HCT116 (cell line): Measurements from ENCODE around the gene TEPSIN. TPM values are rescaled to one million over a fixed set of nuclear protein-coding genes. Genes with fewer than 3 reads are reported as not detected.

Source experiments
- ATAC-seq: fragments of 200-7000 bp; cut with Tn5 transposase; 2 replicates; pipeline ENCODE4 v1.9.1; 2020; ENCODE audit warnings: mild to moderate bottlenecking, moderate library complexity
- BruUV-seq: library from RNA; stranded (reverse); fragments of 400-500 nt; replicated peaks from 2 replicates; lab custom pipeline; 2021; lab: Mats Ljungman, UMichigan
- CTCF ChIA-PET: fragments of 300-600 bp; sonication (Branson Sonifier 250); formaldehyde crosslinking; loops from one replicate; lab custom pipeline; 2021; ENCODE audit warnings: antibody characterized with exemption; lab: Charles Lee
- POLR2A ChIA-PET: fragments of 300-600, 350-600 bp; sonication (Branson Sonifier 250); formaldehyde crosslinking; loops from one replicate; lab custom pipeline; 2021; ENCODE audit warnings: antibody characterized with exemption; lab: Charles Lee
- RAD21 ChIA-PET, 2 experiments: fragments of 300-600 bp; sonication (Branson Sonifier 250); formaldehyde crosslinking; loops; one replicate each; lab custom pipeline; 2023; ENCODE audit warnings: low total read pairs in 2 of 2; ENCODE audit not compliant: uncharacterized antibody in 2 of 2, unreplicated experiment in 2 of 2, low non-redundant PET in 1 of 2; lab: Charles Lee
- DNase-seq: peaks from one replicate; pipeline ENCODE4 v3.0.0-alpha.2; 2010; ENCODE audit warnings: low read depth, low spot score
- H2AFZ ChIP-seq: fragments of 200-600 bp; shearing (Covaris generic), sonication (generic); 2 replicates; pipeline ENCODE4 v1.6.1; 2017; ENCODE audit warnings: low read depth, mixed run types, mixed read lengths, antibody characterized with exemption, low read length; ENCODE audit not compliant: poor library complexity, severe bottlenecking
- H3K27ac ChIP-seq: 2 replicates; pipeline ENCODE4 v1.5.1; 2012; ENCODE audit warnings: low read depth, low read length
- H3K27me3 ChIP-seq: fragments of 200-600 bp; sonication (generic); 2 replicates; pipeline ENCODE4 v1.6.1; 2016; ENCODE audit warnings: mixed run types, low read length, mixed read lengths; ENCODE audit not compliant: insufficient read depth
- H3K36me3 ChIP-seq, 2 experiments: fragments of 200-500 bp in 1 of 2; fragments of 200-600 bp in 1 of 2; sonication (Bioruptor generic) in 1 of 2; sonication (generic) in 1 of 2; 2 replicates each; pipeline versions ENCODE4 v1.5.1 to v1.6.1; 2014 to 2016; ENCODE audit warnings: low read length in 2 of 2, inconsistent platforms in 1 of 2, mixed read lengths in 1 of 2, mixed run types in 1 of 2; ENCODE audit not compliant: insufficient read depth in 2 of 2, control insufficient read depth in 1 of 2
- H3K4me1 ChIP-seq, 2 experiments: fragments of 200-600 bp in 1 of 2; sonication (generic) in 1 of 2; 2 replicates each; pipeline versions ENCODE4 v1.5.1 to v1.6.1; 2012 to 2017; ENCODE audit warnings: low read length in 2 of 2, inconsistent platforms in 1 of 2, mild to moderate bottlenecking in 1 of 2, mixed read lengths in 1 of 2, mixed run types in 1 of 2, moderate library complexity in 1 of 2; ENCODE audit not compliant: insufficient read depth in 2 of 2, control insufficient read depth in 1 of 2
- H3K4me2 ChIP-seq: fragments of 200-600 bp; sonication (generic); 2 replicates; pipeline ENCODE4 v1.6.1; 2017; ENCODE audit warnings: mixed run types, low read length, mixed read lengths
- H3K4me3 ChIP-seq, 2 experiments: fragments of 200-600 bp in 1 of 2; sonication (generic) in 1 of 2; replicated peaks in 1 of 2; 2 replicates each; pipeline ENCODE4 v1.5.1; 2011 to 2016; ENCODE audit warnings: low read length in 2 of 2, control low read depth in 1 of 2, low read depth in 1 of 2, mild to moderate bottlenecking in 1 of 2, mixed read lengths in 1 of 2, mixed run types in 1 of 2
- H3K79me2 ChIP-seq: fragments of 200-600 bp; sonication (generic); 2 replicates; pipeline ENCODE4 v1.6.1; 2017; ENCODE audit warnings: mild to moderate bottlenecking, mixed run types, low read length, moderate library complexity, mixed read lengths; ENCODE audit not compliant: insufficient read depth
- H3K9ac ChIP-seq: fragments of 200-600 bp; sonication (generic); 2 replicates; pipeline ENCODE4 v1.6.1; 2016; ENCODE audit warnings: low read length, mixed read lengths
- H3K9me2 ChIP-seq: fragments of 200-600 bp; sonication (generic), shearing (Covaris generic); 2 replicates; pipeline ENCODE4 v1.6.1; 2017; ENCODE audit warnings: mixed run types, mild to moderate bottlenecking, moderate library complexity; ENCODE audit not compliant: insufficient read depth
- H3K9me3 ChIP-seq, 2 experiments: fragments of 200-500 bp in 1 of 2; fragments of 200-600 bp in 1 of 2; sonication (Bioruptor generic) in 1 of 2; sonication (generic) in 1 of 2; 2 replicates each; pipeline ENCODE4 v1.6.1; 2014 to 2017; ENCODE audit warnings: low read length in 2 of 2, mixed read lengths in 2 of 2, inconsistent platforms in 1 of 2, low read depth in 1 of 2, mild to moderate bottlenecking in 1 of 2, mixed run types in 1 of 2, moderate library complexity in 1 of 2; ENCODE audit not compliant: control insufficient read depth in 1 of 2, insufficient read depth in 1 of 2
- H4K20me1 ChIP-seq: fragments of 200-600 bp; sonication (generic), shearing (Covaris generic); 2 replicates; pipeline ENCODE4 v1.6.1; 2017; ENCODE audit warnings: mixed run types, mild to moderate bottlenecking, moderate library complexity; ENCODE audit not compliant: insufficient read depth
- EGR1 ChIP-seq: IDR thresholded peaks from 2 replicates; pipeline ENCODE4 v1.6.1; 2012; ENCODE audit warnings: low read depth
- EZH2 ChIP-seq: fragments of 200-600 bp; sonication (generic); IDR thresholded peaks from 2 replicates; pipeline ENCODE4 v1.6.1; 2017; ENCODE audit warnings: antibody characterized with exemption, mixed run types
- SRF ChIP-seq: IDR thresholded peaks from 2 replicates; pipeline ENCODE4 v1.6.1; 2012; ENCODE audit warnings: low read depth
- intact Hi-C: fragments of 100-400 bp; cut with micrococcal nuclease; formaldehyde crosslinking; loops from 2 replicates; pipeline ENCODE4 v1.10.0; 2022
- total RNA-seq: library from RNA; stranded (reverse); gene quantifications from one replicate; pipeline ENCODE4 v1.2.1, GENCODE V29; 2021; ENCODE audit not compliant: unreplicated experiment
- TF ChIP-seq, protein P1 (sequence below): IDR thresholded peaks from 2 replicates; pipeline ENCODE4 v1.6.1; 2012
- TF ChIP-seq, protein P2 (sequence below): IDR thresholded peaks from 2 replicates; pipeline ENCODE4 v1.6.1; 2012
- TF ChIP-seq, protein P3 (sequence below): IDR thresholded peaks from 2 replicates; pipeline ENCODE4 v1.6.1; 2011; ENCODE audit warnings: mild to moderate bottlenecking, low read length, moderate library complexity; ENCODE audit not compliant: insufficient replicate concordance; ENCODE audit errors: extremely low read depth

The TEPSIN gene
- total RNA-seq, 1 experiment from 2014 or later = 50.6 TPM

DNA sequence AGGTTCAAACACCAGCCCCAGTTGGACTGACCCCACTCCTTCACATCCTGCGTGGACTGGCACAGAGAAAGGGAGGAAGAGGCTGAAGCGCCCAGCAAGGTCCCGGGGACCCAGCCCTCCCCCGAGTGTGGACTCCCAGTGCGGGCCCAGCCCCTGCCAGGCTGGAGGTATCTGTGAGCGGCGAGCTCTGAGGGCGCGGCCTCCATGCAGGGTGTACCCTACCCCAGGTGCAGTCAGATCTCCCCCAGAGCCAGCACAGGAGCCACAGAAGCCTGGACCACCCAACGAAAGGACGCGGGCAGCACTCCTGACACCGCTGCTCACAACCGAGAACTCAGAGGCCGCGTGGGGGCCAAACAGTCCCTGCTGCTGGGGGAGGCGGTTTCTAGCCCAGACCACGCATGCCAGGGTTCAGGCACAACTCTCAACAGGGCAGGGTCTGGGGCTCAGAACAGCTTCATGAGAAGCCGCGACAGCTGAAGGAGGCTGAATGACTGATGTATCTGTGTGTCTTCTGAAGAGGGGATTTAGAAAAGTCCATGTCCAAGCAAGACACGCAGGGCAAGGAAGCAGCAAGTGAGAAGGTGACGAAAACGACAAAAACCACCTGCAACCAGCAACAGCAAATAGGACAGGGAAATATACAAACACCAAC is 47.8 kb upstream of the TEPSIN start:
- TF ChIP-seq EGR1 (no peak), EZH2 (no peak), SRF (no peak)
- TF ChIP-seq, protein P1, sequence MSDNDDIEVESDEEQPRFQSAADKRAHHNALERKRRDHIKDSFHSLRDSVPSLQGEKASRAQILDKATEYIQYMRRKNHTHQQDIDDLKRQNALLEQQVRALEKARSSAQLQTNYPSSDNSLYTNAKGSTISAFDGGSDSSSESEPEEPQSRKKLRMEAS = no peak
- TF ChIP-seq, protein P2, sequence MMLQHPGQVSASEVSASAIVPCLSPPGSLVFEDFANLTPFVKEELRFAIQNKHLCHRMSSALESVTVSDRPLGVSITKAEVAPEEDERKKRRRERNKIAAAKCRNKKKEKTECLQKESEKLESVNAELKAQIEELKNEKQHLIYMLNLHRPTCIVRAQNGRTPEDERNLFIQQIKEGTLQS = no peak
- TF ChIP-seq, all 23 proteins: peak for 0
- H3K4me3 ChIP-seq = no peak overlapping the region
- H3K9me3 ChIP-seq = no peaks in the 10 kb centered on the region
- no peak overlapping the region for H2AFZ ChIP-seq
- intact Hi-C loops = no loop called here
- ChIA-PET POLR2A (no interaction called here), RAD21 (no interaction called here), CTCF (no interaction called here)
- DNase-seq (no peak), ATAC-seq (no peak)
- no peaks in the 10 kb centered on the region for H3K9me2 ChIP-seq
- H3K27ac ChIP-seq = no peak overlapping the region; the same call in 1 of the 2 replicates
- peaks cover 0 to 3% of the 10 kb centered on the region in 2 experiments; a peak in 2 of 4 replicates for H3K4me1 ChIP-seq
- peaks cover 2% of the 10 kb centered on the region; the same call in 1 of the 2 replicates for H4K20me1 ChIP-seq
- H3K9ac ChIP-seq = no peak overlapping the region
- H3K27me3 ChIP-seq = no peaks in the 10 kb centered on the region
- H3K79me2 ChIP-seq = peaks cover 71% of the 10 kb centered on the region
- BruUV-seq = no TSS peak
- H3K36me3 ChIP-seq = peaks cover 33 to 38% of the 10 kb centered on the region in 2 experiments; a peak in 3 of 4 replicates
- H3K4me2 ChIP-seq = no peak overlapping the region

DNA sequence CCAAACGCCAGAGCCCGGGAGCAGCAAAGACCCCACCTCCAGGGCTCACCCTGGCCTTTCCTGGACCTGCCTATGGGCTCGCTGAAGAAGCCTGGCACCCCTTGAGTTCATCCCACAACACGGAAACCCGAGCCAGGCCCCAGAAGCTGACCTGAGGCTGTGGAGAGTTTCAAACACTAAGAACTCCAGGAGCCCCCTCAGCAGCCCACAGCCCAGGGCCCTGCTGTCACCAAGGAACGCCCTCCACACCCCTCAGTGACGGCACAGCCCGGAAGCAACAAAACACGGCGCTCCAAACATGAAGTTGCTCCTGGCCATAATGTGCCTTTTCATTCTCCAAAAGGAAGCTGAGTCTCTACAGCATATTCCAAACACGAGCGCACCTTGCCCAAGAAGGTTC is 47.0 kb upstream of the TEPSIN start:
- no peak for DNase-seq
- H3K9me2 ChIP-seq = no peaks in the 10 kb centered on the region
- ChIA-PET RAD21 (no interaction called here), CTCF (no interaction called here), POLR2A (no interaction called here)
- H3K36me3 ChIP-seq = peaks cover 33 to 40% of the 10 kb centered on the region in 2 experiments; a peak in 3 of 4 replicates
- intact Hi-C loops = no loop called here
- H3K4me3 ChIP-seq = no peak overlapping the region
- H3K9me3 ChIP-seq = no peaks in the 10 kb centered on the region
- BruUV-seq = no TSS peak
- no peak overlapping the region for H2AFZ ChIP-seq
- ATAC-seq = no peak
- no peaks in the 10 kb centered on the region for H4K20me1 ChIP-seq
- no peaks in the 10 kb centered on the region for H3K4me1 ChIP-seq
- no peak for TF ChIP-seq EGR1
- TF ChIP-seq, protein P3, sequence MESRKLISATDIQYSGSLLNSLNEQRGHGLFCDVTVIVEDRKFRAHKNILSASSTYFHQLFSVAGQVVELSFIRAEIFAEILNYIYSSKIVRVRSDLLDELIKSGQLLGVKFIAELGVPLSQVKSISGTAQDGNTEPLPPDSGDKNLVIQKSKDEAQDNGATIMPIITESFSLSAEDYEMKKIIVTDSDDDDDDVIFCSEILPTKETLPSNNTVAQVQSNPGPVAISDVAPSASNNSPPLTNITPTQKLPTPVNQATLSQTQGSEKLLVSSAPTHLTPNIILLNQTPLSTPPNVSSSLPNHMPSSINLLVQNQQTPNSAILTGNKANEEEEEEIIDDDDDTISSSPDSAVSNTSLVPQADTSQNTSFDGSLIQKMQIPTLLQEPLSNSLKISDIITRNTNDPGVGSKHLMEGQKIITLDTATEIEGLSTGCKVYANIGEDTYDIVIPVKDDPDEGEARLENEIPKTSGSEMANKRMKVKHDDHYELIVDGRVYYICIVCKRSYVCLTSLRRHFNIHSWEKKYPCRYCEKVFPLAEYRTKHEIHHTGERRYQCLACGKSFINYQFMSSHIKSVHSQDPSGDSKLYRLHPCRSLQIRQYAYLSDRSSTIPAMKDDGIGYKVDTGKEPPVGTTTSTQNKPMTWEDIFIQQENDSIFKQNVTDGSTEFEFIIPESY = no peak
- TF ChIP-seq, all 23 proteins: peak for 0
- Histone ChIP-seq H3K4me2 (no peak overlapping the region), H3K27ac (0 out of 2 replicates have a peak overlapping the region, but pooled peaks have one; percentile 6), H3K27me3 (no peaks in the 10 kb centered on the region), H3K9ac (no peak overlapping the region), H3K79me2 (peaks cover 64% of the 10 kb centered on the region)
